ENCODE results near the gene R3HDM4. TPM values are rescaled to one million over a fixed set of nuclear protein-coding genes. Genes with fewer than 3 reads are reported as not detected.

The R3HDM4 gene
- total and polyA plus RNA-seq, 10 of the 15 experiments (the other 5 are each of a cell fraction or from before 2014, with no cell fraction given), result 1.3 to 65.8 (median 27.7) TPM

DNA sequence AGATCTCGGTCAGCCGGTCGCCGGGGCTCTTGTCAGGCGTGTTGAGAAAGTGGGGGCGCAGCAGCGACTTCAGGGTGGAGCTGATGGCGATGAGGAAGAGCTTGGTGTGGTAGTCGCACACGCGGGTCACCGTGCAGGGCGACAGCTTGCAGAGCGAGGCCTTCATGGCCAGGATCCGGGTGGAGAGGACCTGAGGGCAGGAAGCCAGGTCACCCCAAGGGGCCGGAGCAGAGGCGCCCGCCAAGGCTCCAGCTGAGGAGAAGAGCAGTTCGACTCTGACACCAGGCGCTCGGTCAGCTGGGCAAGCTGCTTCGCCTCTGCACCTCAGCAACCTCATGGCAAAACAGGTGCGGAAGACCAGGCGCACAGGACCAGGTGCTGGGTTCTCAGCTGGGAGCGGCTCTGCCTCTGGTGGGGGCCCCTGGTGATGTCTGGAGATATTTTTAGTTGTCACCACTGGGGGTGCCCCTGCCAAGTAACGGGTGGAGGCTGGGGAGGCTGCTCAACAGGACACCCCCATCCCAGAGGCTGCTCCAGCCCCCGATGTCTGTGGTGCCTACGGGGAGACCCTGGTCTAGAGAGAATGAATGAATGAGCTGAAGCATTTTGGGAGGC lies 37.6 kb downstream of the R3HDM4 start:
- H3K27ac ChIP-seq (ENCODE audit: control insufficient read depth, insufficient read depth), result no peak overlapping the region
- no peak overlapping the region for H3K4me3 ChIP-seq
- no peak overlapping the region for H2AFZ ChIP-seq (ENCODE audit: control insufficient read depth, low read depth, low read length)
- no peaks in the 10 kb centered on the region; a peak in 2 of 4 replicates for H3K36me3 ChIP-seq (ENCODE audit: control insufficient read depth in 2 of 2, insufficient read depth in 2 of 2, low read length in 1 of 2)
- POLR2A ChIA-PET, result no interaction called here
- FAIRE-seq, result no peak
- 95% methylated on average over 21 of the region's 28 CpGs for WGBS (ENCODE audit: insufficient coverage, insufficient replicate concordance, low lambda C conversion rate, missing lambda C conversion rate)
- DNase-seq (ENCODE audit: low read depth, low spot score), result no peak
- H3K9ac ChIP-seq (ENCODE audit: control insufficient read depth, insufficient read depth, low read length), result no peak overlapping the region
- ATAC-seq, result no peak
- SMC1A ChIA-PET (ENCODE audit: uncharacterized antibody, unreplicated experiment), result no interaction called here
- no peak overlapping the region for H3K4me2 ChIP-seq (ENCODE audit: control insufficient read depth, insufficient read depth)
- CTCF ChIA-PET, result no interaction called here
- no peaks in the 10 kb centered on the region for H3K27me3 ChIP-seq (replicated peaks in 1 of 2; ENCODE audit: control insufficient read depth in 2 of 2, insufficient read depth in 2 of 2, low read length in 1 of 2)
- in situ Hi-C loops (cut with MboI), result no loop called here
- H4K20me1 ChIP-seq (ENCODE audit: control insufficient read depth, insufficient read depth), result no peaks in the 10 kb centered on the region
- intact Hi-C loops (cut with micrococcal nuclease; ENCODE audit: unreplicated experiment), result no loop called here
- TF ChIP-seq POLR2A (IDR thresholded peaks at IDR 0.05; ENCODE audit: low read depth, low read length) (peak; percentile 13; the same call in 1 of the 2 replicates), ZBED1 (IDR thresholded peaks at IDR 0.05; ENCODE audit: borderline replicate concordance) (no peak)
- RAD21 ChIA-PET (ENCODE audit: unreplicated experiment), result no interaction called here
- no peaks in the 10 kb centered on the region for H3K79me2 ChIP-seq (ENCODE audit: control insufficient read depth, insufficient read depth, low read length)
- no peaks in the 10 kb centered on the region for H3K4me1 ChIP-seq (ENCODE audit: control insufficient read depth, insufficient read depth, low read length)
- no peaks in the 10 kb centered on the region for H3K9me3 ChIP-seq (replicated peaks; ENCODE audit: control insufficient read depth, insufficient read depth, low read length)
- BruUV-seq (replicated peaks), result no TSS peak

DNA sequence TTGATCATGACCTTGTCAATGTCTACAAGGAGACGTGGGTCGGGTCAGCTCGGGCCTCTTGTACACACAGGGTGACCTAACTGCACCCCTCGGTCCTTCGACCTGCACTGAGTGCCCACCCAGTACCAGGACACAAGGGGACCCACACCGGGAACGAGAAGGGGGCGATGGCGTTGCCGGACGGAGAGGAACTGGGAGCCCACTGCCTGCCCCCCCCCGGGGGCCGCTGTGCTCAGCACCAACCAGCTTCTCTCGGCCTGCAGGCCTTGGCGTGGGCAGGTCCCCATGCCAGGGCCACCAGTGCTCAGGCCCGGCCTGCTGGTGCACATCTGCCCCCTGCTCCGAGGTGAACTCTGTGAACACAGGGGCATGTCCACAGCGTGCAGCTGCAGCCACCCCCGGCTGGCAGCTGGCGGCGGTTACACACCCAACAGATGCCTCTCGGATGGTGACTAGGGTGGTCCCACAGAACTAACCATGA lies 39.4 kb downstream of the R3HDM4 start:
- no peak overlapping the region for H3K4me2 ChIP-seq (ENCODE audit: control insufficient read depth, insufficient read depth)
- no peak for FAIRE-seq
- no peaks in the 10 kb centered on the region for H3K79me2 ChIP-seq (ENCODE audit: control insufficient read depth, insufficient read depth, low read length)
- no TSS peak for BruUV-seq (replicated peaks)
- ChIA-PET RAD21 (ENCODE audit: unreplicated experiment) (no interaction called here), SMC1A (ENCODE audit: uncharacterized antibody, unreplicated experiment) (interaction anchor here (0.7 kb wide), 1 partner anchor 17 kb away, joined by 4 read pairs; no protein-coding TSS in a partner anchor), POLR2A (no interaction called here), CTCF (no interaction called here)
- no peaks in the 10 kb centered on the region for H3K9me3 ChIP-seq (replicated peaks; ENCODE audit: control insufficient read depth, insufficient read depth, low read length)
- in situ Hi-C loops (cut with MboI), result no loop called here
- no peak overlapping the region for H3K27ac ChIP-seq (ENCODE audit: control insufficient read depth, insufficient read depth)
- H4K20me1 ChIP-seq (ENCODE audit: control insufficient read depth, insufficient read depth), result no peaks in the 10 kb centered on the region
- no peak overlapping the region for H3K4me3 ChIP-seq
- ATAC-seq, result no peak
- no peak overlapping the region for H2AFZ ChIP-seq (ENCODE audit: control insufficient read depth, low read depth, low read length)
- H3K27me3 ChIP-seq (replicated peaks in 1 of 2; ENCODE audit: control insufficient read depth in 2 of 2, insufficient read depth in 2 of 2, low read length in 1 of 2), result no peaks in the 10 kb centered on the region
- TF ChIP-seq NR2C1 (IDR thresholded peaks at IDR 0.05) (no peak), YY1 (IDR thresholded peaks at IDR 0.05; ENCODE audit: low read depth, low read length) (no peak), NBN (IDR thresholded peaks at IDR 0.05) (no peak), HCFC1 (IDR thresholded peaks at IDR 0.05; ENCODE audit: low read length) (no peak), CBFB (IDR thresholded peaks at IDR 0.05; ENCODE audit: low read depth) (no peak), RB1 (IDR thresholded peaks at IDR 0.05; ENCODE audit: borderline replicate concordance) (no peak), LARP7 (IDR thresholded peaks at IDR 0.05) (no peak), CREB1 (IDR thresholded peaks at IDR 0.05; ENCODE audit: low read depth) (no peak), POLR2A (IDR thresholded peaks at IDR 0.05; ENCODE audit: low read depth, low read length) (no peak), SREBF1 (IDR thresholded peaks at IDR 0.05; ENCODE audit: low read length) (no peak), IKZF2 (IDR thresholded peaks at IDR 0.05) (no peak), ZNF384 (IDR thresholded peaks at IDR 0.05; ENCODE audit: borderline replicate concordance, low read depth, low read length) (no peak), CHD2 (IDR thresholded peaks at IDR 0.05; ENCODE audit: borderline replicate concordance, low read depth, low read length) (no peak), NR2F1 (conservative IDR thresholded peaks at IDR 0.05) (no peak)
- TF ChIP-seq, protein P1, sequence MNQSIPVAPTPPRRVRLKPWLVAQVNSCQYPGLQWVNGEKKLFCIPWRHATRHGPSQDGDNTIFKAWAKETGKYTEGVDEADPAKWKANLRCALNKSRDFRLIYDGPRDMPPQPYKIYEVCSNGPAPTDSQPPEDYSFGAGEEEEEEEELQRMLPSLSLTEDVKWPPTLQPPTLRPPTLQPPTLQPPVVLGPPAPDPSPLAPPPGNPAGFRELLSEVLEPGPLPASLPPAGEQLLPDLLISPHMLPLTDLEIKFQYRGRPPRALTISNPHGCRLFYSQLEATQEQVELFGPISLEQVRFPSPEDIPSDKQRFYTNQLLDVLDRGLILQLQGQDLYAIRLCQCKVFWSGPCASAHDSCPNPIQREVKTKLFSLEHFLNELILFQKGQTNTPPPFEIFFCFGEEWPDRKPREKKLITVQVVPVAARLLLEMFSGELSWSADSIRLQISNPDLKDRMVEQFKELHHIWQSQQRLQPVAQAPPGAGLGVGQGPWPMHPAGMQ (IDR thresholded peaks at IDR 0.05; ENCODE audit: borderline replicate concordance), result no peak
- no peaks in the 10 kb centered on the region; a peak in 2 of 4 replicates for H3K36me3 ChIP-seq (ENCODE audit: control insufficient read depth in 2 of 2, insufficient read depth in 2 of 2, low read length in 1 of 2)
- intact Hi-C loops (cut with micrococcal nuclease; ENCODE audit: unreplicated experiment), result no loop called here
- DNase-seq (ENCODE audit: low read depth, low spot score), result no peak
- 91% methylated on average over 22 of the region's 22 CpGs for WGBS (ENCODE audit: insufficient coverage, insufficient replicate concordance, low lambda C conversion rate, missing lambda C conversion rate)
- H3K4me1 ChIP-seq (ENCODE audit: control insufficient read depth, insufficient read depth, low read length), result no peaks in the 10 kb centered on the region
- H3K9ac ChIP-seq (ENCODE audit: control insufficient read depth, insufficient read depth, low read length), result no peak overlapping the region

Data from GM12878 (cell line).